ENCODE results near the gene FGD5.

The FGD5 gene

GRCh38 chr3:14925729-14926591, 107.2 kb downstream of the FGD5 start:
- DNase-seq (ENCODE audit: low read depth in 2 of 2), result no peak

- no peak for DNase-seq (ENCODE audit: low read depth in 2 of 2)
Observed at GRCh38 chr3:14926592-14926991, 107.8 kb downstream of the FGD5 start.

- no peak for DNase-seq (ENCODE audit: low read depth in 2 of 2)
Observed at GRCh38 chr3:14927308-14927707, 108.5 kb downstream of the FGD5 start.

GRCh38 chr3:14929310-14930074, 110.7 kb downstream of the FGD5 start:
- DNase-seq (ENCODE audit: low read depth in 2 of 2), result no peak

DNA sequence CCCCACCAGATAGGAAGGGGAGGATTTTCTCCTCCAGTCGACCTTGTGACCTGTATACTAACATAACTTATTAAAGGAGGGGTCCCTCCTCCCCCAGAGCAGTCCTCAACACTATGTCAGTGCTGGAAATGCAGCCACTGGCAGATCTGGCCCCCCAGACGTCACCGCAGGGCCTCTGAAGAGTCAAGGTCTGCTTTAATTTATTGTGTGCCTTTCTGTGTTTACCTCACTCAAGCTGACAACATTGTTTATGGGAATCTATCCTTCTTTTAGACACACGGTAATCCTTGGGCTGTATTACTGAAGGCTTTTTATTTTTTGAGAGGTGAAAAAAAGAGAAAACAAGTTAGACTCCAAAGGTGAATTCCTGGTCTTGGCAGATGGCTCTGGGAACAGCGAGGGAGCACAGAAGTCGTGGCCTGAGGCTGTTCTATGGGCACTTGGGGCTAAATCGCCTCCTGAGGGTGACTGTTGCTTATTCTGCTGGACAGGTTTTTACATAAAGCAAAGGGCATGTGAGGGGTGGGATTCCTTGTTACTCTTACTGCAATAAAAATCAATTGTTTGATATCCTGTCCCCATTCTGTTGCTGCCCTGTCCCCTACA, 115.2 kb downstream of the FGD5 start:
- no peak for DNase-seq (ENCODE audit: low read depth in 2 of 2)

- no peak for DNase-seq (ENCODE audit: low read depth in 2 of 2)
Observed at GRCh38 chr3:14935592-14936345, 117.0 kb downstream of the FGD5 start.

GRCh38 chr3:14938954-14939353, 120.2 kb downstream of the FGD5 start:
- DNase-seq (ENCODE audit: low read depth in 2 of 2), result no peak

DNA sequence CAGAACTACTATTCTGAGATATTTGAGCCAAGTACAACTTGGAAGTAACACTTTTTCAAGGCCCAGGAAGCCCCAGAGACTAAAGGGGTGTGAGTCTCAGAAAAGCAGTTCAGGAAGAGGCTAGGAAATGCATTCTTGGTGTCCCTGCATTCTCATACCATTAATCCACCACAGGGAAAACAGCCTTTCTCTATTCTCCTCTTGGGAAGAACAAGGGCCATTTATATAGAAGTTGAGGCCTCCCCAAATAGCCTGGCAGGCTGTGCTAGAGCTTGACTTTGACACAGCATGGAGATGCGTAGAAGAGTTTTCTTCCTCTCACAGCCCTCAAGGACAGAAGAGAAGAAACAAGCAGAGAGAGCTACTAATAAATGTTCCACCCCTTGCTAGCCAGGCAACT, 123.1 kb downstream of the FGD5 start:
- DNase-seq (ENCODE audit: low read depth in 2 of 2), result no peak

GRCh38 chr3:14943042-14943441, 124.3 kb downstream of the FGD5 start:
- DNase-seq (ENCODE audit: low read depth in 2 of 2), result no peak

DNA sequence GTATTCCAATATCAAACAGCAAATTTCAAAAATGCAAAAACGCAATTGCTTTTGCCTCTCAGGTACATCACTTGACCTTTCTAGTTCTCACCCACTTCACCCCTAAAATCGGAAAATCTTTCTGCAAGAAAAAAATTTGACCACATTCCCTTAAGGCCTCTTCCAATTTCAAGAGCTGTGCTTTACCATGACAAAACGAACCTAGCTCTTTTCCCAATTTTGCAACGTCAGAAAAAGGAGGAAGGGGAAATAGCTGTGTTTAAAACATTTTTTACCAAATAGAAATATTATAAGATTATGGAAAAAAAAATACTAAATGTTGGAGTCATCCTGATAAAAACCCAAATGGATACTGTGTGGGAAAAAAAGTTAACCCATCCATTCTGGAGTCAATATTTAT, 127.5 kb downstream of the FGD5 start:
- DNase-seq (ENCODE audit: low read depth in 2 of 2), result no peak

DNA sequence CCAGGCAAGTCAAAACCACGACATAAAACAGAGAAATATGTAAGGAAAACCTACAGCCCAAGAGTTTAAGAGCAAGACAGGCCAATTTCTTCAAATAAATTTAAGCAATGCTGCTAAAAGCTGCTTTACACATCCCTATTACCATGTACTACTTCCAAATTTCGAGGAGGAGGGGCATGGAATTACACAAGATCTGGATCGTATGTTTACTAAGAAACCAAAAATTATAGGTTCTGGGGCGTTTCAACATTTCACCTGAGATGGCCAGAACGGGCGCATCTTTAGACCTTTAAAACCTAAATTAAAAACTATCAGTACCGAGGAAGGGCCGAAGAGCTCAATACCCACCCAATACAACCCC, 128.0 kb downstream of the FGD5 start:
- no peak for DNase-seq (ENCODE audit: low read depth in 2 of 2)

DNA sequence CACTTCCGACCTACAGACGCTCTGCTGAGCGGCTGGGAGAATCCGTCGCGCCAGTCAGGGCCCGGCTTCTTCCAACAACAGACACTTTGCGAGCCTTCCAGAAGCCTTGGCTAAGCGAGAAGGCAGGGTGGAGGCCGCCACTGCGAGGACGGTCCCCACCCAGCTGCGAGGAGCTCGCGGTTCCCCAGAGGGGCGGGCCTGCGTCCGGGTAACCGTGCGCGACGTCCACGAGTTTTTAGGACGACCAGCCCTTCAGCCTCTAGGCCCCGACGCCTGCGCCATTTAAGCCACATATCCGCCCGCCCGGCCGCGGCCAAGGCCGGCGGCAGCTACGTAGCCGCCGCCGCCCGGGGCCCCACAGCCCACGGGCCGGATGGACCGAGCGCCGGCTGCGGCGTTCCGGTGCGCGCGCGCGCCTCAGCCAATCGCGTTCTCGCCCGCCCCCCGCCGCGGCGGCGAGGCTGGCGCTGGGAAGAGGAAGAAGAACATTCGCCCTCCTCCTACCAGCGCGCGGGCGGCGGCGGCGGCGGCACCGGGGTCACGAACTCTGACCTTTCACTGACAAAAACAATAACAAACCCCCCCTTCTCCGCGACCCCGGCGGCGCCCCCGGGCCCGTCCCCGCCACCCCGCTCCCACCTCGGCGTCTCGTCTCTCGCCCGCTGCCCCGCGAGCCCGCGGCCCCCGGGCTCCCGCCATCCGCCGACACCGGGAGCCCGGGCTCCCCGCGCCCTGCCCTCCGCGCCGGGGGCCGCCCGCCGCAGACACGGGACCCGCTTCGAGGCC, 128.5 kb downstream of the FGD5 start, which contains the start of gene NR2C2:
NR2C2 (plus strand) TSS at position 484 of the 786 bp plus-strand sequence. CDS start 56,332 bp downstream, outside the sequence.
- peak; percentile 70 to 77 for DNase-seq (ENCODE audit: low read depth in 2 of 2)

DNA sequence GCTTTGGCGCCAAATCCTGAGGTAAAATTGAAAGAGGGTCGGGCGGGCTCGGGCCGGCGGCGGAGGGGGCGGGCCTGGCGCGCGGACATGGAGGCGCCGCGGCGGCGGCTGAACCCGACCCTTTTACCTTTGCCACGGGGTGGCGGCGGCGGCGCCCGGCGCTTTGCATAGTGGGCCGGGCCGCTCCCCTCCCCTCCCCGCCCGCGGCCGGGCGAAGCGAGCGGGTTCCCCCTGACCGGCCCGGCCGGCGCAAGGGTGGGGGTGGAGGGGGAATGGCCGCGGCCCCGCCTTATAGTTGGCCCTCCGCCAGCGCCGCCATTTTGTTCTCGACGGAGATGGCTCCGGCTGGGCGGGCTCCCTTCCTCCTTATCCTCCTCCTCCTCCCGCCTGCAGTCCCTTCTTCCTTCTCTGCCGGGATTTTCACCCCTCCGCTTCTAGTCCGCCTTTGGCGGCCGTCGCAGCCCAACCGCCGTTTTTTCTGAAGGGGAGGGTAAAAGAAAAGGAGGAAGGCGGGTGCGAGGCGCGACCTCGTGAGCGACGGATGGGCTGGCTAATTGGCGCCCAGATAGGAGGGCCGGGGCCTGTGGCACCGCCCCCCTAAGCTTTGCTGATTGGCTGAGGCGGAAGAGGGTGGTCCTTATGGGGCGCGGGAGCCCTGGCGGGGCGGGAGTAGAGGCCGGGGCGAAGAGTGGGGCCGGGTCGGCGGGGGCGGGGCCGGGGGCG, 129.3 kb downstream of the FGD5 start:
- DNase-seq (ENCODE audit: low read depth in 2 of 2), result peak; percentile 89 to 92

GRCh38 chr3:14948609-14949038, 129.9 kb downstream of the FGD5 start:
- no peak for DNase-seq (ENCODE audit: low read depth in 2 of 2)

- DNase-seq (ENCODE audit: low read depth in 2 of 2), result no peak
Observed at GRCh38 chr3:14949126-14949525, 130.4 kb downstream of the FGD5 start.

DNA sequence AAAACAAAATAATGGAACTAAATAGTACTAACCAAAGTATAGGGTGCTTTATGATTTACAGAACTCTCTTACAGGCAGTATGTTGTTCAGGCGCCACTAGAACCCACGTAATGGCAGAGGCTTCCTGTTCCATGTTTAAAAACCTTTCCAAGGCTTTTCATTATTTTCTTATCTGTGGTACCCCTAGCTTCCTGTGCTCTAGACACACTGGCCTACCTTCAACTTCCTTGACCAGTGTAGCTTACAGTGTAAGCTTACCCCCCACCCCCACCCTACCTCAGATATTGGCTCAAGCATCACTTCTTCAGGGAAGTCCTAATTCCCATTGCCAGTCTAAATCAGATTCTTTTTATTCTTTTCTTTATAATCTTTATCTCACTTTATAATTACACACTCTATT, 131.5 kb downstream of the FGD5 start:
- DNase-seq (ENCODE audit: low read depth in 2 of 2), result no peak

GRCh38 chr3:14957153-14957552, 138.4 kb downstream of the FGD5 start:
- DNase-seq (ENCODE audit: low read depth in 2 of 2), result no peak

DNA sequence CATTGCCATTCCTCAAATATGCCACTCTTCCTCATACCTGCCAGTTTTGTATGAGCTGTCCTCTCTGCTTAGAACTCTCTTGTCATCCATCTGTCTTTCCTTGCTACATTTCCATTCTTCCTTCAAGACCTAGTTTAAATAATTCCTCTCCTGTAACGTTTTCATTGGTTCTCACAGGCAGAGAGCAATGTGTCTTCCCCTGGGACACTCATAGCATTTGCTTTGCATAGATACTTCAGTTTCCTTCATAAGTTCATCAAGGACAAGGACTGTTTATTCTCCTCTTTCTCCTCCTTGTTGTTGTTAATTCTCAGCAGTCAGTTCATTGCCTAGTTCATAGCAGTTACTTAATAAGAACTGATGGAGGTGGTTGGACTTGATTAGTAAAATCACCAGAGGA, 139.2 kb downstream of the FGD5 start:
- no peak for DNase-seq (ENCODE audit: low read depth in 2 of 2)

- DNase-seq (ENCODE audit: low read depth in 2 of 2), result no peak
Observed at GRCh38 chr3:14959359-14959943, 140.7 kb downstream of the FGD5 start.

DNA sequence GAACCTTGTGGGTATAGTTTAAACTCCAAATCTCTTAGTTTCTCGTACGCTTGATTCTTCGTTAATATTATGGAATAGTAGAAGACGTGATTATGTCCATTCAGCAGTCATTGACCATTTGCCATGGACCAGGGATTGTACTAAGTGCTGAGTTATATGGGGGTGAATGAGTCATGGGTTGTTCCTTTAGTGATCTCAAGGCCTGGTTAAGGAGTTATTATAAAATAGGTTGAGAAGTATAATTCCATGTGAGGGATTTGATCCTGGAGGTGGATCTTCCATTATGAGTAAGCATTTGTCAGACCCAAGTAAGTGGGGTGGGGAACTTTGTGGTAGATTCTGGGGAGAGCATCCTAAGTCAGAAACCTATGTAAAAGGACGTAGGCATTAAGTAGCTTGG, 144.0 kb downstream of the FGD5 start:
- no peak for DNase-seq (ENCODE audit: low read depth in 2 of 2)
